Transverse colon (tissue), 4 donors: ENCODE results near the gene EFR3B. TPM values are rescaled to one million over a fixed set of nuclear protein-coding genes. Genes with fewer than 3 reads are reported as not detected.

ENCODE experiments used
- DNase-seq: peaks from one replicate; pipeline ENCODE4 v3.0.0-alpha.2; 2019
- H3K27ac ChIP-seq, 4 donors: fragments of 200-600 bp; sonication (generic); 2 replicates each; pipeline ENCODE4 v1.5.1; 2016 to 2018; ENCODE audit warnings: inconsistent platforms in 4 of 4
- H3K27me3 ChIP-seq: fragments of 200-600 bp; sonication (generic); 2 replicates; pipeline ENCODE4 v1.5.1; 2017; ENCODE audit warnings: inconsistent platforms
- H3K36me3 ChIP-seq, 4 donors: fragments of 200-600 bp; sonication (generic); 2 replicates each; pipeline ENCODE4 v1.5.1; 2017 to 2019; ENCODE audit warnings: inconsistent platforms in 4 of 4
- H3K4me1 ChIP-seq, 4 donors: fragments of 200-600 bp; sonication (generic); 2 replicates each; pipeline ENCODE4 v1.5.1; 2017 to 2020; ENCODE audit warnings: inconsistent platforms in 4 of 4
- H3K4me3 ChIP-seq, 4 donors: fragments of 200-600 bp; sonication (generic); 1 replicate in 1 of 4; 2 replicates in 3 of 4; pipeline versions ENCODE4 v1.5.1 to v1.6.1; 2017 to 2019; ENCODE audit warnings: inconsistent platforms in 4 of 4
- H3K9me3 ChIP-seq, 2 donors: fragments of 200-600 bp; sonication (generic); 2 replicates each; pipeline ENCODE4 v1.5.1; 2017 to 2019; ENCODE audit warnings: inconsistent platforms in 2 of 2
- CTCF ChIP-seq, 5 experiments: fragments of 200-600 bp in 3 of 5; fragments of 450-650 bp in 2 of 5; sonication (generic) in 3 of 5; IDR thresholded peaks; 1 replicate in 2 of 5; 2 replicates in 3 of 5; pipeline ENCODE4 v1.5.1; 2016 to 2017; ENCODE audit warnings: antibody characterized with exemption in 5 of 5, inconsistent platforms in 3 of 5, mild to moderate bottlenecking in 2 of 5, moderate library complexity in 1 of 5
- EP300 ChIP-seq: sonication (generic); formaldehyde crosslinking; IDR thresholded peaks from one replicate; pipeline ENCODE4 v1.6.1; 2017; ENCODE audit warnings: antibody characterized with exemption, low read depth
- POLR2A ChIP-seq: fragments of 450-650 bp; IDR thresholded peaks from one replicate; pipeline ENCODE4 v1.6.1; 2016; ENCODE audit warnings: antibody characterized with exemption, mild to moderate bottlenecking, moderate library complexity
- POLR2AphosphoS5 ChIP-seq, 3 donors: sonication (generic); formaldehyde crosslinking; IDR thresholded peaks; one replicate each; pipeline ENCODE4 v1.6.1; 2016; ENCODE audit warnings: antibody characterized with exemption in 3 of 3
- WGBS, 2 donors: methylation state at CpG; one replicate each; pipeline ENCODE4 v1.1.5; 2018; ENCODE audit warnings: low coverage in 1 of 2; 5-methylcytosine and 5-hydroxymethylcytosine counted together
- in situ Hi-C, 4 donors: fragments of 200-750 bp; cut with MboI; loops; one replicate each; pipeline versions ENCODE4 v1.15.0 to v1.15.1; 2017; ENCODE audit warnings: low sequenced_read_pairs in 3 of 4, low pct_ligation_motif_present in 1 of 4, low pct_unique_long_range_greater_than_20kb in 1 of 4
- intact Hi-C: fragments of 100-400 bp; cut with DNase I; formaldehyde crosslinking; loops from one replicate; pipeline ENCODE4 v1.15.1; 2023; ENCODE audit warnings: low total_unique reads
- total RNA-seq, 4 donors: library from RNA; depleted of rRNA; stranded (reverse); fragments of >200 nt; gene quantifications; one replicate each; pipeline ENCODE4 v1.1.0, GENCODE V29; 2016

The EFR3B gene
- total RNA-seq, 4 donors from 2014 or later: under 0.01 to 1.4 (median 0.70) TPM

- intact Hi-C loops (no loop called here), in situ Hi-C loops (no loop called here)
- TF ChIP-seq POLR2AphosphoS5 (IDR thresholded peaks at IDR 0.05): no peak
- TF ChIP-seq EP300: no peak
- no peak for TF ChIP-seq POLR2A
- TF ChIP-seq CTCF (IDR thresholded peaks at IDR 0.05): no peak
- Histone ChIP-seq H3K36me3 (no peaks in the 10 kb centered on the region), H3K27me3 (no peaks in the 10 kb centered on the region), H3K4me1 (no peaks in the 10 kb centered on the region), H3K9me3 (no peaks in the 10 kb centered on the region), H3K4me3 (no peak overlapping the region), H3K27ac (no peak overlapping the region)
- no peak for DNase-seq
- 60 to 71% methylated on average over 5 of the region's 5 CpGs for WGBS, 2 donors
Measured at GRCh38 chr2:25190536-25190935, 148.7 kb downstream of the EFR3B start.

- intact Hi-C loops: no loop called here
- TF ChIP-seq POLR2A (no peak), POLR2AphosphoS5 (IDR thresholded peaks at IDR 0.05) (no peak), EP300 (no peak), CTCF (IDR thresholded peaks at IDR 0.05) (no peak)
- no peak for DNase-seq
- in situ Hi-C loops: no loop called here
- Histone ChIP-seq H3K36me3 (no peaks in the 10 kb centered on the region), H3K4me3 (no peak overlapping the region), H3K27ac (no peak overlapping the region), H3K27me3 (no peaks in the 10 kb centered on the region), H3K9me3 (no peaks in the 10 kb centered on the region), H3K4me1 (peaks cover 0 to 8% (median 4%) of the 10 kb centered on the region in 4 donors)
- WGBS, 2 donors: 86% methylated on average over 9 of the region's 9 CpGs; no CpG with 5 or more reads in 1 of the 2 donors
Measured at GRCh38 chr2:25194576-25195122, 152.8 kb downstream of the EFR3B start.

DNA sequence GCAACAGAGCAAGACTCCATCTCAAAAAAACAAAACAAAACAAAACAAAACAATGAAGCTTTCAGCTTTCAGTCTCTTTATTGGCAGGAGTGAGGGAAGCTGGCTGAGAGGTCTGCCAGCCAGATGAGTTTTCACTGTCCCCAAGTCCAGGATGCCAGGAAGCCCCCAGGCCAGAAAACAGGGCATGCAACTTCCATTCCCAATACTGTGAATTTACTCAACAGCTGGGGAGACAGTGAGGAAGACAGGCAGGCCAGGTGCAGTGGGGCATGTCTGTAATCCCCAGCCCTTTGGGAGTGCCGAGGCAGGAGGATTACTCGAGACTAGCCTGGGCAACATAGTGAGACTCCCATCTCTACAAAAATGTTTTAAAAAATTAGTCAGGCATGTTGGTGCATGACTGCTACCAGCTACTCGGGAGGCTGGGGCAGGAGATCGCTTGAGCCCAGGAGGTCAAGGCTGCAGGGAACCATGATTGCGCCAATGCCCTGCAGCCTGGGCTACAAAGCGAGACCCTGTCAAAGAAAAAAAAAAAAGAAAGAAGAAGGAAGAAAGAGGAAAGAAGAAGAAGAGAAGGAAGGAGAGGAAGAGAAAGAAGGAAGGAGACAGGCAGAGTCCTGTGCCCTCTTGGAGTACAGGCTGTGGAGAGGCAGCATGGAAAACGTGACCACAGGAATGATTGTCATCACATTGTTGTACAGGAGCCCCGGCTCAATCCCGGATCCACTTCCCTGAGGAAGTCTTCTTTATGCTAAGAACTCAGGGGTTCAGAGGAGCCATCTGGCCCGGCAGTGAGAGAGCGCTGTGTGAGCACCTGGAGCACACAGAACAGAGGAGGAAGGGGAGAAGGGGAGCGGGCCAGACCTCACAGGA lies 155.7 kb downstream of the EFR3B start:
- in situ Hi-C loops: no loop called here

GRCh38 chr2:25198209-25198525 lies 156.3 kb downstream of the EFR3B start:
- Histone ChIP-seq H3K36me3 (no peaks in the 10 kb centered on the region), H3K27ac (no peak overlapping the region), H3K27me3 (no peaks in the 10 kb centered on the region), H3K4me3 (no peak overlapping the region), H3K4me1 (peaks cover 0 to 8% (median 4%) of the 10 kb centered on the region in 4 donors), H3K9me3 (no peaks in the 10 kb centered on the region)
- DNase-seq: no peak
- intact Hi-C loops: no loop called here
- WGBS, 2 donors: 30 to 32% methylated on average over 4 of the region's 4 CpGs
- in situ Hi-C loops: no loop called here
- TF ChIP-seq POLR2A (no peak), EP300 (no peak), CTCF (IDR thresholded peaks at IDR 0.05) (no peak), POLR2AphosphoS5 (IDR thresholded peaks at IDR 0.05) (no peak)

More for the DNA sequence above, 155.7 kb downstream of the EFR3B start:
- Histone ChIP-seq H3K27ac (no peak overlapping the region), H3K4me1 (peaks cover 0 to 8% (median 4%) of the 10 kb centered on the region in 4 donors), H3K27me3 (no peaks in the 10 kb centered on the region), H3K36me3 (no peaks in the 10 kb centered on the region), H3K4me3 (no peak overlapping the region), H3K9me3 (no peaks in the 10 kb centered on the region)
- whole genome bisulfite sequencing, 2 donors: 53 to 58% methylated on average over 9 to 12 of the region's 12 CpGs
- DNase-seq: no peak
- TF ChIP-seq POLR2AphosphoS5 (IDR thresholded peaks at IDR 0.05): no peak
- intact Hi-C loops: no loop called here
